Measurements from ENCODE around the gene POMP. TPM values are rescaled to one million over a fixed set of nuclear protein-coding genes. Genes with fewer than 3 reads are reported as not detected.
"Not testable (repeated sequence)": the region's sequence is repeated elsewhere in the genome, so short reads cannot be mapped to it uniquely, and the experiment has no call there.

POMP gene
- total RNA-seq, 1 donor from 2014 or later: 58.9 TPM

DNA sequence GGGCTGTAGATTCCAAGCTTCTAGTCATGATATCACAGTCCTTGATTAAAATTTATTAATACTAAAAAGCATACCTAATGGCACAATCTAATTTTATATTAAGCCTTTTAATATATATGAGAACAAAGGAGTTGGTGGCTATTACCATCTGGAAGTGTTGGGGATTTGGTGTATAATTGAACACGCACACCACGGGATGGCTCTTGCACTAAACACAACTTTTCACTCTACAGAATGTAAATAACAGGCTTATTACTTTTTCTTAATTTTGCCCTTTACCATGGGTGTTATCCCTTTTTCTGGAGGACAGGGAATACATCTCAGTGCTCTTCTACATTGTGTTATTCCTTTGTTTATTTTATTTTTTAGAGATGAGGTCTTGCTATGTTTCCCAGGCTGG lies 21.6 kb downstream of the POMP start:
- H3K9me3 Mint-ChIP-seq (ENCODE audit: low read depth): peaks cover under 1% of the 10 kb centered on the region
- no peak for DNase-seq (ENCODE audit: low spot score, unreplicated experiment)
- peaks cover 7% of the 10 kb centered on the region for H3K36me3 Mint-ChIP-seq (ENCODE audit: insufficient read depth)
- H3K27me3 Mint-ChIP-seq: peaks cover under 1% of the 10 kb centered on the region
- H3K27ac Mint-ChIP-seq: no peak overlapping the region
- no peak overlapping the region for H3K4me3 Mint-ChIP-seq (ENCODE audit: low read depth)
- TF ChIP-seq, protein P1, sequence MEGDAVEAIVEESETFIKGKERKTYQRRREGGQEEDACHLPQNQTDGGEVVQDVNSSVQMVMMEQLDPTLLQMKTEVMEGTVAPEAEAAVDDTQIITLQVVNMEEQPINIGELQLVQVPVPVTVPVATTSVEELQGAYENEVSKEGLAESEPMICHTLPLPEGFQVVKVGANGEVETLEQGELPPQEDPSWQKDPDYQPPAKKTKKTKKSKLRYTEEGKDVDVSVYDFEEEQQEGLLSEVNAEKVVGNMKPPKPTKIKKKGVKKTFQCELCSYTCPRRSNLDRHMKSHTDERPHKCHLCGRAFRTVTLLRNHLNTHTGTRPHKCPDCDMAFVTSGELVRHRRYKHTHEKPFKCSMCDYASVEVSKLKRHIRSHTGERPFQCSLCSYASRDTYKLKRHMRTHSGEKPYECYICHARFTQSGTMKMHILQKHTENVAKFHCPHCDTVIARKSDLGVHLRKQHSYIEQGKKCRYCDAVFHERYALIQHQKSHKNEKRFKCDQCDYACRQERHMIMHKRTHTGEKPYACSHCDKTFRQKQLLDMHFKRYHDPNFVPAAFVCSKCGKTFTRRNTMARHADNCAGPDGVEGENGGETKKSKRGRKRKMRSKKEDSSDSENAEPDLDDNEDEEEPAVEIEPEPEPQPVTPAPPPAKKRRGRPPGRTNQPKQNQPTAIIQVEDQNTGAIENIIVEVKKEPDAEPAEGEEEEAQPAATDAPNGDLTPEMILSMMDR (IDR thresholded peaks at IDR 0.05; ENCODE audit: unreplicated experiment): no peak
- no peaks in the 10 kb centered on the region for H3K4me1 Mint-ChIP-seq (ENCODE audit: low read depth)

DNA sequence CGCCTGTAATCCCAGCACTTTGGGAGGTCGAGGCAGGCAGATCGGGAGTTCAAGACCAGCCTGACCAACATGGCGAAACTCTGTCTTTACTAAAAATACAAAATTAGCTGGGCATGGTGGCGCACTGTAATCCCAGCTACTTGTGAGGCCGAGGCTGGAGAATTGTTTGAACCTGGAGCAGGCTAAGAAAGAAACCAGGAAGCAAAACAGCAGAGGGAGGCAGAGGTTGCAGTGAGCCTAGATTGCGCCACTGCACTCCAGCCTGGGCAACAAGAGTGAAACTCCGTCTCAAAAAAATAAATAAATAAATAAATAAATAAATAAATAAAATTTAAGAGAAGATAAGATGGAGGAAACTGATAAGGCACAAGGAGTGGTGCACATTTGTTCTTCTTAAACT lies 24.2 kb downstream of the POMP start:
- H3K27ac Mint-ChIP-seq; DNase-seq (ENCODE audit: low spot score, unreplicated experiment); H3K4me1 Mint-ChIP-seq (ENCODE audit: low read depth); H3K4me3 Mint-ChIP-seq (ENCODE audit: low read depth); H3K36me3 Mint-ChIP-seq (ENCODE audit: insufficient read depth); H3K27me3 Mint-ChIP-seq: not testable (repeated sequence)
- peaks cover 17% of the 10 kb centered on the region for H3K9me3 Mint-ChIP-seq (ENCODE audit: low read depth)

- H3K4me3 Mint-ChIP-seq (ENCODE audit: low read depth): no peak overlapping the region
- no peaks in the 10 kb centered on the region for H3K4me1 Mint-ChIP-seq (ENCODE audit: low read depth)
- H3K27ac Mint-ChIP-seq: no peak overlapping the region
- TF ChIP-seq, protein P1 (IDR thresholded peaks at IDR 0.05; ENCODE audit: unreplicated experiment): no peak
- peaks cover 3% of the 10 kb centered on the region for H3K27me3 Mint-ChIP-seq
- no peaks in the 10 kb centered on the region for H3K36me3 Mint-ChIP-seq (ENCODE audit: insufficient read depth)
- no peak for DNase-seq (ENCODE audit: low spot score, unreplicated experiment)
- peaks cover 20% of the 10 kb centered on the region for H3K9me3 Mint-ChIP-seq (ENCODE audit: low read depth)
Observed at GRCh38 chr13:28684257-28684656, 25.3 kb downstream of the POMP start.

- Mint-ChIP-seq H3K27ac (no peak overlapping the region), H3K4me3 (ENCODE audit: low read depth) (no peak overlapping the region), H3K36me3 (ENCODE audit: insufficient read depth) (no peaks in the 10 kb centered on the region), H3K4me1 (ENCODE audit: low read depth) (no peaks in the 10 kb centered on the region), H3K27me3 (peaks cover 3% of the 10 kb centered on the region), H3K9me3 (ENCODE audit: low read depth) (peaks cover 28% of the 10 kb centered on the region)
- TF ChIP-seq, protein P1 (IDR thresholded peaks at IDR 0.05; ENCODE audit: unreplicated experiment): no peak
- no peak for DNase-seq (ENCODE audit: low spot score, unreplicated experiment)
Observed at GRCh38 chr13:28685114-28685513, 26.2 kb downstream of the POMP start.

DNA sequence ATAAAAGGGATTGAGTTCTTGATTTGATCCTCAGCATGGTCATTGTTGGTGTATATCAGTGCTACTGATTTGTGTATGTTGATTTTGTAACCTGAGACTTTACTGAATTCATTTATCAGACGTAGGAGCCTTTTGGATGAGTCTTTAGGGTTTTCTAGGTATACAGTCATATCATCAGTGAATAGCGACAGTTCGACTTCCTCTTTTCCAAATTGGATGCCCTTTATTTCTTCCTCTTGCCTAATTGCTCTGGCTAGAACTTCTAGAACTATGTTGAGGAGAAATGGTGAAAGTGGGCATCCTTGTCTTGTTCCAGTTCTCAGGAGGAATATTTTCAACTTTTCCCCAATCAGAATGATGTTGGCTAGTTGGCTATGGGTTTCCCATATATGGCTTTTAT lies 27.0 kb downstream of the POMP start:
- Mint-ChIP-seq H3K27ac (no peak overlapping the region), H3K9me3 (ENCODE audit: low read depth) (peaks cover 28% of the 10 kb centered on the region), H3K36me3 (ENCODE audit: insufficient read depth) (no peaks in the 10 kb centered on the region), H3K4me1 (ENCODE audit: low read depth) (peaks cover 4% of the 10 kb centered on the region), H3K4me3 (ENCODE audit: low read depth) (no peak overlapping the region), H3K27me3 (peaks cover 3% of the 10 kb centered on the region)
- TF ChIP-seq, protein P1 (IDR thresholded peaks at IDR 0.05; ENCODE audit: unreplicated experiment): no peak
- DNase-seq (ENCODE audit: low spot score, unreplicated experiment): no peak

DNA sequence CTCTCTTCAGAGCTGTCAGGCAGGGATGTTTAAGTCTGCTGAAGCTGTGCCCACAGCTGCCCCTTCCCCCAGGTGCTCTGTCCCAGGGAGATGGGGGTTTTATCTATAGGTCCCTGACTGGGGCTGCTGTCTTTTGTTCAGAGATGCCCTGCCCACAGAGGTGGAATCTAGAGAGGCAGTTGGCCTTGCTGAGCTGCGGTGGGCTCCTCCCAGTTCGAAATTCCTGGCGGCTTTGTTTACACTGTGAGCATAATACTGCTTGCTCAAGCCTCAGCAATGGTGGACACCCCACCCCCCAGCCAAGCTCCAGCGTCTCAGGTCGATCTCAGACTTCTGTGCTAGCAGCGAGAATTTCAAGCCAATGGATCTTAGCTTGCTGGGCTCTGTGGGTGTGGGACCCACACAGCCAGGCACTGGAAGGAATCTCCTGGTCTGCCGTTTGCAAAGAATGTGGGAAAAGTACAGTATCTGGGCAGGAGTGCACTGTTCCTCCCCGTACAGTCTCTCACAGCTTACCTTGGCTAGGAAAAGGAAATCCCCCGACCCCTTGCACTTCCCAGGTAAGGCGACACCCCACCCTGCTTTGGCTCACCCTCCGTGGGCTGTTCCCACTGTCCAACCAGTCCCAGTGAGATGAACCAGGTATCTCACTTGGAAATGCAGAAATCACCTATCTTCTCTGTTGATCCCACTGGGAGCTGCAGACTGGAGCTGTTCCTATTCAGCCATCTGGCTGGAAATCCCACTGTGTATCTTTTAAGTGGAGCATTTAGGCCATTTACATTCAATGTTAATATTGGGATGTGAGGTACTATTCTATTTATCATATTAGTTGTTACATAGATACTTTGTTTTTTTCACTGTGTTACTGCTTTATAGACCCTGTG lies 34.9 kb downstream of the POMP start:
- peak overlapping the region; percentile 65 for H3K4me3 Mint-ChIP-seq (ENCODE audit: low read depth)
- peaks cover 29% of the 10 kb centered on the region for H3K9me3 Mint-ChIP-seq (ENCODE audit: low read depth)
- DNase-seq (ENCODE audit: low spot score, unreplicated experiment): peak; percentile 54
- H3K36me3 Mint-ChIP-seq (ENCODE audit: insufficient read depth); H3K27me3 Mint-ChIP-seq: not testable (repeated sequence)
- H3K27ac Mint-ChIP-seq: peak overlapping the region; percentile 97
- H3K4me1 Mint-ChIP-seq (ENCODE audit: low read depth): peaks cover 19% of the 10 kb centered on the region
